Gastrocnemius medialis (tissue), 4 donors: ENCODE data around the gene STK36. TPM values are rescaled to one million over a fixed set of nuclear protein-coding genes. Genes with fewer than 3 reads are reported as not detected.
A peak's percentile ranks its signal among the peaks of the same experiment; 100 is the strongest.

ENCODE experiments used
- ATAC-seq, 2 donors: fragments of 150-250 bp; one replicate each; pipeline ENCODE4 v1.9.1; 2016
- DNase-seq, 2 donors: peaks; one replicate each; pipeline ENCODE4 v3.0.0-alpha.2; 2019
- H3K27ac ChIP-seq, 4 donors: fragments of 200-600 bp; sonication (generic); 1 replicate in 1 of 4; 2 replicates in 3 of 4; pipeline ENCODE4 v1.5.1; 2016 to 2018; ENCODE audit warnings: mild to moderate bottlenecking in 2 of 4, moderate library complexity in 1 of 4
- H3K27me3 ChIP-seq, 3 donors: fragments of 200-600 bp; sonication (generic) in 2 of 3; 1 replicate in 1 of 3; 2 replicates in 2 of 3; pipeline versions ENCODE4 v1.5.1 to v1.6.0; 2016 to 2019; ENCODE audit warnings: mild to moderate bottlenecking in 1 of 3, moderate library complexity in 1 of 3
- H3K36me3 ChIP-seq, 2 donors: fragments of 200-600 bp; sonication (generic) in 1 of 2; one replicate each; pipeline ENCODE4 v1.5.1; 2017 to 2018
- H3K4me1 ChIP-seq, 2 donors: fragments of 200-600 bp; sonication (generic) in 1 of 2; one replicate each; pipeline ENCODE4 v1.5.1; 2016 to 2017; ENCODE audit warnings: mild to moderate bottlenecking in 2 of 2
- H3K4me3 ChIP-seq, 4 donors: fragments of 200-600 bp; sonication (generic) in 3 of 4; 1 replicate in 1 of 4; 2 replicates in 3 of 4; pipeline ENCODE4 v1.5.1; 2016 to 2019; ENCODE audit warnings: mild to moderate bottlenecking in 2 of 4
- H3K9me3 ChIP-seq, 3 donors: fragments of 200-600 bp; sonication (generic) in 2 of 3; 1 replicate in 1 of 3; 2 replicates in 2 of 3; pipeline ENCODE4 v1.5.1; 2016 to 2019
- CTCF ChIP-seq, 5 experiments: fragments of 450-650 bp in 3 of 5; fragments of 200-600 bp in 2 of 5; sonication (generic) in 2 of 5; IDR thresholded peaks in 4 of 5; conservative IDR thresholded peaks in 1 of 5; 1 replicate in 4 of 5; 2 replicates in 1 of 5; pipeline ENCODE4 v1.5.1; 2016 to 2019; ENCODE audit warnings: antibody characterized with exemption in 5 of 5, mild to moderate bottlenecking in 3 of 5, moderate library complexity in 3 of 5
- POLR2A ChIP-seq, 2 donors: fragments of 450-650 bp; IDR thresholded peaks; one replicate each; pipeline ENCODE4 v1.6.1; 2017; ENCODE audit warnings: antibody characterized with exemption in 2 of 2, mild to moderate bottlenecking in 2 of 2, moderate library complexity in 2 of 2
- in situ Hi-C, 4 donors: fragments of 200-750 bp; cut with MboI; loops; one replicate each; pipeline versions ENCODE4 v1.15.0 to v1.8.0; 2017; ENCODE audit warnings: low sequenced_read_pairs in 4 of 4
- intact Hi-C: fragments of 100-400 bp; cut with DNase I; formaldehyde crosslinking; loops from one replicate; pipeline ENCODE4 v1.15.1; 2023; ENCODE audit warnings: low total_unique reads
- total RNA-seq, 4 donors: library from RNA; depleted of rRNA; stranded (reverse); fragments of >200 nt; gene quantifications; one replicate each; pipeline versions ENCODE4 v1.1.0 to v1.2.3, GENCODE V29; 2016

STK36 gene
- total RNA-seq, 4 donors from 2014 or later: 3.0 to 16.3 (median 7.6) TPM

- Histone ChIP-seq H3K27ac (peak within 1 kb of the TSS; percentile 81 to 92 (median 86)), H3K36me3 (peaks cover 0 to 5% of the 10 kb centered on the region in 2 donors), H3K9me3 (no peaks in the 10 kb centered on the region), H3K27me3 (no peaks in the 10 kb centered on the region), H3K4me1 (peaks cover 9% of the 10 kb centered on the region in 2 donors), H3K4me3 (peak within 1 kb of the TSS; percentile 70 to 90 (median 83))
- in situ Hi-C loops: loop anchor here in 2 of 4 donors (5.0 to 10.0 kb wide), 2 partner anchors 74 to 136 kb away; partner anchors contain the start of gene CYP27A1 (in 1 of the 2)
- peak; percentile 96 to 97 for DNase-seq
- peak; percentile 97 to 98 for ATAC-seq
- intact Hi-C loops: loop anchor here (1.0 to 5.0 kb wide), 5 partner anchors 40 to 449 kb away; partner anchors contain the start of genes BCS1L, CYP27A1, NHEJ1 and ZNF142
- TF ChIP-seq CTCF (IDR thresholded peaks at IDR 0.05 in 4 of 5, conservative IDR thresholded peaks at IDR 0.05 in 1 of 5) (peak; percentile 84 to 95 (median 88)), POLR2A (IDR thresholded peaks at IDR 0.05) (peak; percentile 55 to 69)
Observed at GRCh38 chr2:218710687-218711549, 39.0 kb downstream of the STK36 start, which contains the start of gene TTLL4. Gene TTLL4 (plus strand): TSS chr2:218710835. CDS start chr2:218737677, 26,842 bp downstream.

- DNase-seq (no peak), ATAC-seq (no peak)
- Histone ChIP-seq H3K27ac (peak overlapping the region; percentile 81 to 92 (median 86)), H3K9me3 (no peaks in the 10 kb centered on the region), H3K4me3 (peak overlapping the region; percentile 70 to 90 (median 83)), H3K4me1 (peaks cover 9% of the 10 kb centered on the region in 2 donors), H3K27me3 (no peaks in the 10 kb centered on the region), H3K36me3 (peaks cover 0 to 8% of the 10 kb centered on the region in 2 donors)
- TF ChIP-seq POLR2A (IDR thresholded peaks at IDR 0.05): no peak
- in situ Hi-C loops: loop anchor here in 2 of 4 donors (5.0 to 10.0 kb wide), 2 partner anchors 73 to 136 kb away; partner anchors contain the start of gene CYP27A1 (in 1 of the 2)
- intact Hi-C loops: loop anchor here (2.0 to 5.0 kb wide), 3 partner anchors 41 to 71 kb away; partner anchors contain the start of genes BCS1L, CYP27A1 and ZNF142
Observed at GRCh38 chr2:218711550-218711929, 39.7 kb downstream of the STK36 start.

- Histone ChIP-seq H3K4me1 (peaks cover 9% of the 10 kb centered on the region in 2 donors), H3K4me3 (no peak overlapping the region), H3K9me3 (no peaks in the 10 kb centered on the region), H3K27ac (no peak overlapping the region), H3K27me3 (no peaks in the 10 kb centered on the region), H3K36me3 (peaks cover 0 to 8% of the 10 kb centered on the region in 2 donors)
- intact Hi-C loops: loop anchor here (5.0 kb wide), 1 partner anchor 68 kb away; the partner anchor contains the start of gene CYP27A1
- in situ Hi-C loops: loop anchor here in 2 of 4 donors (5.0 to 10.0 kb wide), 2 partner anchors 71 to 133 kb away; partner anchors contain the start of gene CYP27A1 (in 1 of the 2)
- DNase-seq (no peak), ATAC-seq (no peak)
- TF ChIP-seq POLR2A (IDR thresholded peaks at IDR 0.05) (no peak), CTCF (IDR thresholded peaks at IDR 0.05 in 4 of 5, conservative IDR thresholded peaks at IDR 0.05 in 1 of 5) (no peak)
Observed at GRCh38 chr2:218713922-218714321, 42.0 kb downstream of the STK36 start.

- H3K36me3 ChIP-seq: peaks cover 0 to 8% of the 10 kb centered on the region in 2 donors
- ATAC-seq (no peak), DNase-seq (no peak)
- H3K9me3 ChIP-seq: no peaks in the 10 kb centered on the region
- no peak overlapping the region for H3K4me3 ChIP-seq
- H3K27me3 ChIP-seq: no peaks in the 10 kb centered on the region
- TF ChIP-seq POLR2A (IDR thresholded peaks at IDR 0.05) (no peak), CTCF (IDR thresholded peaks at IDR 0.05 in 4 of 5, conservative IDR thresholded peaks at IDR 0.05 in 1 of 5) (no peak)
- intact Hi-C loops: no loop called here
- no peak overlapping the region for H3K27ac ChIP-seq
- in situ Hi-C loops: loop anchor here in 1 of 4 donors (5.0 to 10.0 kb wide), 2 partner anchors 69 to 126 kb away; partner anchors contain the start of gene CYP27A1
- H3K4me1 ChIP-seq: peaks cover 9% of the 10 kb centered on the region in 2 donors
Observed at GRCh38 chr2:218716070-218716469, 44.2 kb downstream of the STK36 start.
